Stimulated activated CD4-positive, alpha-beta T cell treated with anti-CD3 and anti-CD28 coated beads, Interleukin-2, amount 100 ng/mL, for 24 hours (primary cell): ENCODE data around the gene HLA-DMA.
"Not testable (repeated sequence)": the region's sequence is repeated elsewhere in the genome, so short reads cannot be mapped to it uniquely, and the experiment has no call there.

ENCODE experiments used
- DNase-seq, 2 donors: peaks; one replicate each; pipeline ENCODE4 v3.0.0-alpha.2; 2020

HLA-DMA gene

GRCh38 chr6:32954986-32955802 is 2.3 kb upstream of the HLA-DMA start:
- DNase-seq = no peak

GRCh38 chr6:32954267-32954666 is 1.4 kb upstream of the HLA-DMA start:
- no peak for DNase-seq

GRCh38 chr6:32953775-32954174 is 878 bp upstream of the HLA-DMA start:
- no peak for DNase-seq

- no peak for DNase-seq
Measured at GRCh38 chr6:32950449-32950848, 2.4 kb downstream of the HLA-DMA start.

- DNase-seq = no peak
Measured at GRCh38 chr6:32950010-32950409, 2.9 kb downstream of the HLA-DMA start.

- DNase-seq = no peak
Measured at GRCh38 chr6:32949113-32949512, 3.8 kb downstream of the HLA-DMA start.

- peak in 1 of 2 donors; percentile 33 for DNase-seq
Measured at GRCh38 chr6:32947552-32948465, 5.1 kb downstream of the HLA-DMA start.

- DNase-seq = no peak
Measured at GRCh38 chr6:32946893-32947292, 6.0 kb downstream of the HLA-DMA start.

- no peak for DNase-seq
Measured at GRCh38 chr6:32945953-32946352, 6.9 kb downstream of the HLA-DMA start.

- peak in 1 of 2 donors; percentile 30 for DNase-seq
Measured at GRCh38 chr6:32945108-32945760, 7.7 kb downstream of the HLA-DMA start.

- DNase-seq = peak in 1 of 2 donors; percentile 31
Measured at GRCh38 chr6:32943864-32944649, 8.8 kb downstream of the HLA-DMA start.

GRCh38 chr6:32942555-32943123 is 10.3 kb downstream of the HLA-DMA start:
- DNase-seq = not testable (repeated sequence)

GRCh38 chr6:32941214-32941768 is 11.6 kb downstream of the HLA-DMA start:
- DNase-seq = peak; percentile 37 to 54

- DNase-seq = peak; percentile 15 to 39
Measured at GRCh38 chr6:32940656-32941213, 12.2 kb downstream of the HLA-DMA start, which contains the start of gene HLA-DMB. TSS of gene HLA-DMB (minus strand) at chr6:32941028. CDS start at chr6:32940807, 221 bp downstream.

GRCh38 chr6:32938494-32938893 is 14.4 kb downstream of the HLA-DMA start:
- no peak for DNase-seq

- no peak for DNase-seq
Measured at GRCh38 chr6:32937230-32937633, 15.7 kb downstream of the HLA-DMA start.

- DNase-seq = no peak
Measured at GRCh38 chr6:32936239-32937152, 16.4 kb downstream of the HLA-DMA start.

GRCh38 chr6:32935551-32936238 is 17.2 kb downstream of the HLA-DMA start:
- DNase-seq = no peak

GRCh38 chr6:32933661-32934085 is 19.2 kb downstream of the HLA-DMA start:
- DNase-seq = peak; percentile 85 to 86
